A673 (cell line): Measurements from ENCODE around the gene SLAIN2. TPM values are rescaled to one million over a fixed set of nuclear protein-coding genes. Genes with fewer than 3 reads are reported as not detected.

Experiments used
- BruUV-seq: library from RNA; stranded (reverse); fragments of 400-500 nt; replicated peaks from 2 replicates; lab custom pipeline; 2021; lab: Mats Ljungman, UMichigan
- CTCF ChIA-PET: fragments of 300-600 bp; sonication (Branson Sonifier 250); formaldehyde crosslinking; loops from one replicate; lab custom pipeline; 2022; ENCODE audit warnings: antibody characterized with exemption; lab: Charles Lee
- POLR2A ChIA-PET: fragments of 300-600 bp; sonication (Branson Sonifier 250); formaldehyde crosslinking; loops from one replicate; lab custom pipeline; 2022; ENCODE audit warnings: antibody characterized with exemption; ENCODE audit not compliant: low non-redundant PET; lab: Charles Lee
- DNase-seq: peaks from one replicate; pipeline ENCODE4 v3.0.0-alpha.2; 2015; ENCODE audit warnings: low spot score
- H3K27ac ChIP-seq: fragments of 200-600 bp; sonication (generic); 2 replicates; pipeline ENCODE4 v1.5.1; 2016; ENCODE audit warnings: mixed run types, low read depth, mild to moderate bottlenecking, mixed read lengths, antibody characterized with exemption, low read length; ENCODE audit not compliant: poor library complexity, severe bottlenecking
- H3K27me3 ChIP-seq: fragments of 200-600 bp; sonication (generic); replicated peaks from 2 replicates; pipeline ENCODE4 v1.6.1; 2017; ENCODE audit warnings: mixed run types, low read depth, mild to moderate bottlenecking, mixed read lengths, antibody characterized with exemption, low read length; ENCODE audit not compliant: insufficient read depth, poor library complexity
- H3K36me3 ChIP-seq: fragments of 200-600 bp; sonication (generic); 2 replicates; pipeline ENCODE4 v1.6.1; 2016; ENCODE audit warnings: mixed run types, mild to moderate bottlenecking, mixed read lengths, antibody characterized with exemption, low read length; ENCODE audit not compliant: insufficient read depth, poor library complexity, severe bottlenecking
- H3K4me1 ChIP-seq: fragments of 200-600 bp; sonication (generic); 2 replicates; pipeline ENCODE4 v1.6.1; 2017; ENCODE audit warnings: mixed run types, mild to moderate bottlenecking, mixed read lengths, antibody characterized with exemption, low read length; ENCODE audit not compliant: insufficient read depth, poor library complexity, severe bottlenecking
- H3K4me3 ChIP-seq: fragments of 200-600 bp; sonication (generic); 2 replicates; pipeline ENCODE4 v1.5.1; 2016; ENCODE audit warnings: low read depth, mixed run types, mild to moderate bottlenecking, mixed read lengths, low read length; ENCODE audit not compliant: poor library complexity, severe bottlenecking
- H3K9me3 ChIP-seq: fragments of 200-600 bp; sonication (generic); 2 replicates; pipeline ENCODE4 v1.6.1; 2016; ENCODE audit warnings: mixed run types, low read depth, mild to moderate bottlenecking, mixed read lengths, antibody characterized with exemption, low read length; ENCODE audit not compliant: poor library complexity, severe bottlenecking
- CTCF ChIP-seq: fragments of 300-800, 200-600 bp; sonication (generic); conservative IDR thresholded peaks from 2 replicates; pipeline ENCODE4 v1.5.1; 2017; ENCODE audit warnings: low read depth, mild to moderate bottlenecking, antibody characterized with exemption, low read length, moderate library complexity, mixed read lengths
- EZH2 ChIP-seq: fragments of 200-600 bp; sonication (generic); IDR thresholded peaks from 2 replicates; pipeline ENCODE4 v1.6.1; 2017; ENCODE audit warnings: borderline replicate concordance, low read depth, mild to moderate bottlenecking, mixed read lengths, antibody characterized with exemption, low read length; ENCODE audit not compliant: poor library complexity, severe bottlenecking
- intact Hi-C: fragments of 100-400 bp; cut with micrococcal nuclease; formaldehyde crosslinking; loops from one replicate; pipeline ENCODE4 v1.10.0; 2022; ENCODE audit not compliant: unreplicated experiment
- total RNA-seq: library from RNA; stranded (reverse); gene quantifications from 2 replicates; pipeline ENCODE4 v1.2.3, GENCODE V29; 2021

Gene SLAIN2
- total RNA-seq, 1 experiment from 2014 or later, result 74.0 TPM

DNA sequence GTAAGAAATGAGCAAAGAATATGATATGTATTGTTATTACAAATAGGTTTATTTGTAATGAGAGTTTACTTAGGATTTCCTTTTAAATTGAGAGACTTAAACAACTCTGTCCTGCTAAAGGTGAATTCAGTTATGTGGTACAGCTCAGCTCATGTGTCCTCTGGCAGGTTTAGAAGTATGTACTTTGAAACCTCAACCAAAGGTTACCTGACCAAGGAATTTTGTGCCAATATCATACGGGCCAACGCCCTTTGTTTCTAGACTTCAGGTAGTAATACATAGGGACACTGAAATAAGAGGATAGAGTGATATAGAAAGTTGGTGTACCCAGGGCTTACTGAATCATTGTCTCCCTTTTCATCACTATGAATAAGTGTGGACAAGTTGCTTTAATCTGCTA is 25.7 kb downstream of the SLAIN2 start:
- POLR2A ChIA-PET, result no interaction called here
- CTCF ChIA-PET, result no interaction called here

DNA sequence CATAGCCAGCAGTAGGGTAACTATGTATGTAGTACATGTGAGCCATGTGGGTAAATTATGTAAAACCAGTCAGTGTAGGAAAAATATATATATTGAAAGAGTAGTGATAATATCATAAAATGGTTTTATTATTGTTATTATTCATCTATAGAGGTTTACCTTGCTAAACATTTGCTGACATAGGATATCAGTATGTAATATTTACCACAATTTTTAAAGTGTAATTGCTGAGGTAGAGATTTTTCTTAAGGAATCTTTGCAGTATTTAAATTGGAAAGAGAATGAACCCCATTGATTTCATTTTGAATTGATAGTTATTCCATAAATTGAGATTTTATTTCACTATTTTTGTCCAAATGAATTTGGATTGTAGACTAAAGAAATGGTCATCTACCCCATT is 27.1 kb downstream of the SLAIN2 start:
- POLR2A ChIA-PET, result no interaction called here
- Histone ChIP-seq H3K27me3 (no peaks in the 10 kb centered on the region), H3K4me3 (no peak overlapping the region), H3K36me3 (no peaks in the 10 kb centered on the region), H3K4me1 (peaks cover 24% of the 10 kb centered on the region), H3K9me3 (no peaks in the 10 kb centered on the region), H3K27ac (no peak overlapping the region)
- CTCF ChIA-PET, result no interaction called here
- no TSS peak for BruUV-seq
- no peak for TF ChIP-seq CTCF
- intact Hi-C loops, result no loop called here
- DNase-seq, result no peak

More for the DNA sequence above, 25.7 kb downstream of the SLAIN2 start:
- Histone ChIP-seq H3K36me3 (no peaks in the 10 kb centered on the region), H3K4me1 (peaks cover 24% of the 10 kb centered on the region), H3K27ac (no peak overlapping the region), H3K27me3 (no peaks in the 10 kb centered on the region), H3K9me3 (no peaks in the 10 kb centered on the region), H3K4me3 (no peak overlapping the region)
- no peak for DNase-seq
- intact Hi-C loops, result no loop called here
- no TSS peak for BruUV-seq
- TF ChIP-seq CTCF (no peak), EZH2 (no peak)

DNA sequence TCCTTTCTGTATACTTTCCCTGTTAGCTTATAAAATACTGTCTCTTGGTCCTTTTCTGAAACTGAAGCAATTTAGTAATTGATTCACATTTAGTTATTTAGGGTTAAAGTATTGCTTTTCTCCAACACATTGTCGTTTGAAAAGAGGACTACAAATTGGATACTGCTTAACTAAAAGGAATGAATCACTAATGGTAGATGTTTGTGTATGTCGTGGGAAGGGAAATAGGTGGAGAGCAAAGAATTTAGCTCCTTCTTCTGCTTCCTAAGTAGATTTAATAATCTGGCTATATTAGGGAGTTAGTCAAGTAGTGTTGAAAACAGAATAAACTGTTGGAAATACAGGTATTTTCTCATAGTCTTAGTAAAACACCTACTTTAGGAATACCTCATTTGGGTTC is 27.9 kb downstream of the SLAIN2 start:
- Histone ChIP-seq H3K27ac (no peak overlapping the region), H3K4me1 (peaks cover 24% of the 10 kb centered on the region), H3K9me3 (no peaks in the 10 kb centered on the region), H3K4me3 (no peak overlapping the region), H3K36me3 (no peaks in the 10 kb centered on the region), H3K27me3 (no peaks in the 10 kb centered on the region)
- DNase-seq, result no peak
- CTCF ChIA-PET, result no interaction called here
- no TSS peak for BruUV-seq
- intact Hi-C loops, result no loop called here
- POLR2A ChIA-PET, result no interaction called here
- TF ChIP-seq CTCF (no peak), EZH2 (no peak)
